ENCODE results near the gene DENND4B. TPM values are rescaled to one million over a fixed set of nuclear protein-coding genes. Genes with fewer than 3 reads are reported as not detected.

The DENND4B gene
- total RNA-seq, 1 donor from 2014 or later: 8.7 TPM

- peaks cover 15% of the 10 kb centered on the region for H3K36me3 ChIP-seq (ENCODE audit: control insufficient read depth, insufficient read depth, low read length)
- H3K4me3 ChIP-seq (ENCODE audit: low read depth, low read length): peak overlapping the region; percentile 76
- TF ChIP-seq, protein P1, sequence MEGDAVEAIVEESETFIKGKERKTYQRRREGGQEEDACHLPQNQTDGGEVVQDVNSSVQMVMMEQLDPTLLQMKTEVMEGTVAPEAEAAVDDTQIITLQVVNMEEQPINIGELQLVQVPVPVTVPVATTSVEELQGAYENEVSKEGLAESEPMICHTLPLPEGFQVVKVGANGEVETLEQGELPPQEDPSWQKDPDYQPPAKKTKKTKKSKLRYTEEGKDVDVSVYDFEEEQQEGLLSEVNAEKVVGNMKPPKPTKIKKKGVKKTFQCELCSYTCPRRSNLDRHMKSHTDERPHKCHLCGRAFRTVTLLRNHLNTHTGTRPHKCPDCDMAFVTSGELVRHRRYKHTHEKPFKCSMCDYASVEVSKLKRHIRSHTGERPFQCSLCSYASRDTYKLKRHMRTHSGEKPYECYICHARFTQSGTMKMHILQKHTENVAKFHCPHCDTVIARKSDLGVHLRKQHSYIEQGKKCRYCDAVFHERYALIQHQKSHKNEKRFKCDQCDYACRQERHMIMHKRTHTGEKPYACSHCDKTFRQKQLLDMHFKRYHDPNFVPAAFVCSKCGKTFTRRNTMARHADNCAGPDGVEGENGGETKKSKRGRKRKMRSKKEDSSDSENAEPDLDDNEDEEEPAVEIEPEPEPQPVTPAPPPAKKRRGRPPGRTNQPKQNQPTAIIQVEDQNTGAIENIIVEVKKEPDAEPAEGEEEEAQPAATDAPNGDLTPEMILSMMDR (IDR thresholded peaks at IDR 0.05; ENCODE audit: insufficient read depth, low read length, severe bottlenecking): no peak
- DNase-seq (ENCODE audit: low read depth) (no peak), FAIRE-seq (no peak)
- H3K27me3 ChIP-seq (ENCODE audit: control insufficient read depth, insufficient read depth, low read length): no peaks in the 10 kb centered on the region
These were observed 31.9 kb upstream of the DENND4B start for GRCh38 chr1:153978274-153978909.

GRCh38 chr1:153977250-153978240 is 31.0 kb upstream of the DENND4B start, which contains the start of gene JTB:
JTB (minus strand) TSS chr1:153977674; CDS start chr1:153977252, 422 bp downstream.
- peak within 1 kb of the TSS; percentile 76 for H3K4me3 ChIP-seq (ENCODE audit: low read depth, low read length)
- no peak for FAIRE-seq
- DNase-seq (ENCODE audit: low read depth): peak; percentile 70
- no peaks in the 10 kb centered on the region for H3K27me3 ChIP-seq (ENCODE audit: control insufficient read depth, insufficient read depth, low read length)
- H3K36me3 ChIP-seq (ENCODE audit: control insufficient read depth, insufficient read depth, low read length): peaks cover 17% of the 10 kb centered on the region
- TF ChIP-seq, protein P1 (IDR thresholded peaks at IDR 0.05; ENCODE audit: insufficient read depth, low read length, severe bottlenecking): no peak

DNA sequence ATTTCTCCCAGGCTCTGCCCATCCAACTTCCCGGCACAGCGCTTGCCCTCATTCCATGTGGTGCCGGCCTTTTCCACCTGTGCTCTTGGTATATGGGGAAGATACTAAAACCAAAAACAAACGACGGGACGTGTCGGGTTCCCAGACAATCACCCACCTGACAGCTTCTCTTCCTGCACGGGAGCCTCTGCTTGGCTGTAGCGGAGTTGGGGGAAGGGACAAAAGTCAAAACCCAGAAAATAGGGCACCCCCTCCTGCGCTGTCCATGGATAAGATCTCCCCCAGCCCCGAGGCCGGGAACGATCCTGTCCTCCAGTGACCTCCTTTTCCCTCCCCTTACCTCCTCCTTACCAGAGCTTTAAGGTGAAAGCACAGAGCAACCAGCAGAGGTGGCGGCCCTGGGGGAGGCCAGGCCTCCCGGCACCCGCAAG is 30.3 kb upstream of the DENND4B start:
- Histone ChIP-seq H3K36me3 (ENCODE audit: control insufficient read depth, insufficient read depth, low read length) (peaks cover 16% of the 10 kb centered on the region), H3K27me3 (ENCODE audit: control insufficient read depth, insufficient read depth, low read length) (no peaks in the 10 kb centered on the region), H3K4me3 (ENCODE audit: low read depth, low read length) (peak overlapping the region; percentile 76)
- FAIRE-seq (no peak), DNase-seq (ENCODE audit: low read depth) (no peak)
- TF ChIP-seq, protein P1 (IDR thresholded peaks at IDR 0.05; ENCODE audit: insufficient read depth, low read length, severe bottlenecking): no peak

DNA sequence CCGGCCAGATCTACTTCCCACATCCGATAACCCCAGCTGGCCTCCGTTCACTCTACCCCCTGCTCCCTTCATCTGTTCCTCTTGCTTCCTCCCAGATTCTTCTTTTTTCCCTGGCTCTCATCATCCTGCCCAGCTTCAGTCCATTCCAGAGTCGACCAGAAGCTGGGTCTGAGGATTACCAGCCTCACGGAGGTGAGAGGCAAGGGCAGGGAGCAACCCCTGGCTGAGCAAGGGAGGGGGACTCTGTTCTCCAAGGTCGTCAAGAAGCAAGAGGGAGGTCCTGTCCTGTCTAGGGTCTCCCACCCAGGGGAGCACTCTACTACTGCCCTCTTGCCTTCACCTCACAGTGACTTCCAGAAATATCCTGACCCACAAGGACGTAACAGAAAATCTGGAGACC is 27.0 kb upstream of the DENND4B start:
- TF ChIP-seq, protein P1 (IDR thresholded peaks at IDR 0.05; ENCODE audit: insufficient read depth, low read length, severe bottlenecking): no peak
- H3K36me3 ChIP-seq (ENCODE audit: control insufficient read depth, insufficient read depth, low read length): peaks cover 16% of the 10 kb centered on the region
- DNase-seq (ENCODE audit: low read depth): no peak
- no peak overlapping the region for H3K4me3 ChIP-seq (ENCODE audit: low read depth, low read length)
- H3K27me3 ChIP-seq (ENCODE audit: control insufficient read depth, insufficient read depth, low read length): no peaks in the 10 kb centered on the region
- no peak for FAIRE-seq

- TF ChIP-seq, protein P1 (IDR thresholded peaks at IDR 0.05; ENCODE audit: insufficient read depth, low read length, severe bottlenecking): no peak
- FAIRE-seq: no peak
These were observed 26.6 kb upstream of the DENND4B start for GRCh38 chr1:153973071-153973470.

More at GRCh38 chr1:153973071-153973470, 26.6 kb upstream of the DENND4B start:
- Histone ChIP-seq H3K27me3 (ENCODE audit: control insufficient read depth, insufficient read depth, low read length) (no peaks in the 10 kb centered on the region), H3K4me3 (ENCODE audit: low read depth, low read length) (no peak overlapping the region), H3K36me3 (ENCODE audit: control insufficient read depth, insufficient read depth, low read length) (peaks cover 16% of the 10 kb centered on the region)
- DNase-seq (ENCODE audit: low read depth): no peak
